K562 (cell line): Measurements from ENCODE around the gene EFNA2. TPM values are rescaled to one million over a fixed set of nuclear protein-coding genes. Genes with fewer than 3 reads are reported as not detected.

Experiments used
- CBX5 ChIP-seq: IDR thresholded peaks from 2 replicates; pipeline ENCODE4 v1.6.1; 2014; ENCODE audit warnings: low read depth, borderline replicate concordance
- CHD2 ChIP-seq: IDR thresholded peaks from 2 replicates; pipeline ENCODE4 v1.6.1; 2011; ENCODE audit warnings: low read depth, low read length
- CREM ChIP-seq: IDR thresholded peaks from 2 replicates; pipeline ENCODE4 v1.6.1; 2014; ENCODE audit warnings: antibody characterized with exemption, low read depth
- FOXM1 ChIP-seq, 2 experiments: fragments of 450-650 bp in 1 of 2; sonication (generic) in 1 of 2; formaldehyde crosslinking in 1 of 2; IDR thresholded peaks; 2 replicates each; pipeline versions ENCODE4 v1.6.1 to v1.9.0; 2017 to 2022; ENCODE audit warnings: low read depth in 2 of 2, mild to moderate bottlenecking in 2 of 2, missing genetic modification reagents in 1 of 2, moderate library complexity in 1 of 2
- HMGN3 ChIP-seq: IDR thresholded peaks from 2 replicates; pipeline ENCODE4 v1.6.1; 2011; ENCODE audit warnings: borderline replicate concordance, low read depth, mild to moderate bottlenecking, mixed read lengths, low read length; ENCODE audit not compliant: insufficient read length; ENCODE audit errors: extremely low read depth
- NBN ChIP-seq: fragments of 450-650 bp; IDR thresholded peaks from 2 replicates; pipeline ENCODE4 v1.6.1; 2016; ENCODE audit warnings: low read depth, mild to moderate bottlenecking
- POLR3A ChIP-seq: IDR thresholded peaks from 2 replicates; pipeline ENCODE4 v1.6.1; 2011; ENCODE audit warnings: borderline replicate concordance, mild to moderate bottlenecking, moderate library complexity; ENCODE audit not compliant: insufficient read length, insufficient read depth; ENCODE audit errors: extremely low read depth
- SP1 ChIP-seq: sonication (generic); formaldehyde crosslinking; IDR thresholded peaks from 2 replicates; pipeline ENCODE4 v1.8.1; 2022; ENCODE audit warnings: mild to moderate bottlenecking, missing genetic modification reagents
- ZNF212 ChIP-seq: fragments of 450-650 bp; formaldehyde crosslinking; IDR thresholded peaks from 2 replicates; pipeline ENCODE4 v1.4.0; 2020; ENCODE audit warnings: mild to moderate bottlenecking
- polyA plus RNA-seq, 8 experiments: library from polyadenylated mRNA; depleted of rRNA in 4 of 8; stranded (reverse) in 5 of 8; unstranded in 3 of 8; fragments of >200 nt; fragmentation: Nextera tagmentation in 2 of 8; fragmentation: Illumina TruSeq in 1 of 8; extraction: Ambion mirVana in 2 of 8; extraction: Trizol in 1 of 8; gene quantifications; 2 replicates each; pipeline versions ENCODE4 v1.2.1 to v1.2.3, GENCODE V29; 2011 to 2014; ENCODE audit warnings: inconsistent platforms in 1 of 8, missing spikeins in 1 of 8
- total RNA-seq, 7 experiments: library from RNA; depleted of rRNA in 6 of 7; stranded (reverse); fragments of >200 nt in 6 of 7; fragmentation: Illumina TruSeq in 2 of 7; extraction: Trizol in 2 of 7; gene quantifications; 2 replicates each; pipeline versions ENCODE4 v1.2.1 to v1.2.3, GENCODE V29; 2011 to 2021; ENCODE audit warnings: low replicate concordance in 1 of 7
- TF ChIP-seq, protein P1 (sequence below): fragments of 450-650 bp; IDR thresholded peaks from 2 replicates; pipeline ENCODE4 v1.6.1; 2018; ENCODE audit not compliant: partially characterized antibody
- TF ChIP-seq, protein P2 (sequence below): fragments of 250-450 bp; sonication (Bioruptor Pico); IDR thresholded peaks from 2 replicates; pipeline ENCODE4 v1.4.0; 2020
- TF ChIP-seq, protein P3 (sequence below): fragments of 450-650 bp; formaldehyde crosslinking; conservative IDR thresholded peaks from 2 replicates; pipeline ENCODE4 v1.4.0; 2022; ENCODE audit warnings: mild to moderate bottlenecking, missing genetic modification characterization
- TF ChIP-seq, protein P4 (sequence below): IDR thresholded peaks from 2 replicates; pipeline ENCODE4 v1.6.1; 2012; ENCODE audit warnings: low read depth, low read length, improper control_type of control experiment, borderline replicate concordance

The EFNA2 gene
- total and polyA plus RNA-seq, 9 of the 15 experiments (the other 6 are each of a cell fraction or from before 2014, with no cell fraction given): 0.11 to 0.44 (median 0.15) TPM; not detected in 6

DNA sequence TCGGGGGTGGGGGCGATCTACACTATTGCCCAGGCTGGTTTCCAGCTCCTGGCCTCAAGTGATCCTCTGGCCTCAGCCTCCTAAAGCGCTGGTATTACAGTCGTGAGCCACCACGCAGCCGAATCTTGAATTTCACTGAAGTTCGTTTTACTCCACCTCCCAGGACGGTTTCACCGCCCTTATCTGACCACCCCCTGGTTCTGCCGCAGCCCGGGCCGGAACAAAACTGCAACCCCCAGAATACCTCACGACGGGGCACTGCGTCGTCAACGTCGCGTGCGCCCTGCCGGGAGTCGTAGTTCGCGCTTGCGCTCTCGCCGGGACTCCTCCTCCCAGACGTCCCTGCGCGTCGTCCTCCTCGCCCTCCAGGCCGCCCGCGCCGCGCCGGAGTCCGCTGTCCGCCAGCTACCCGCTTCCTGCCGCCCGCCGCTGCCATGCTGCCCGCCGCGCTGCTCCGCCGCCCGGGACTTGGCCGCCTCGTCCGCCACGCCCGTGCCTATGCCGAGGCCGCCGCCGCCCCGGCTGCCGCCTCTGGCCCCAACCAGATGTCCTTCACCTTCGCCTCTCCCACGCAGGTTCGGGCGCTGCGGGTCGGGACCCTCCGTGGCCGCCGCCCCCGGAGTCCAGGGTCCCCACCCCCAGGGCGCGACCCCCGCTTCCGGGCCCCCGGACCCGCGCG, 44.1 kb upstream of the EFNA2 start, which contains the start of gene ATP5F1D (continued):
- TF ChIP-seq, protein P1, sequence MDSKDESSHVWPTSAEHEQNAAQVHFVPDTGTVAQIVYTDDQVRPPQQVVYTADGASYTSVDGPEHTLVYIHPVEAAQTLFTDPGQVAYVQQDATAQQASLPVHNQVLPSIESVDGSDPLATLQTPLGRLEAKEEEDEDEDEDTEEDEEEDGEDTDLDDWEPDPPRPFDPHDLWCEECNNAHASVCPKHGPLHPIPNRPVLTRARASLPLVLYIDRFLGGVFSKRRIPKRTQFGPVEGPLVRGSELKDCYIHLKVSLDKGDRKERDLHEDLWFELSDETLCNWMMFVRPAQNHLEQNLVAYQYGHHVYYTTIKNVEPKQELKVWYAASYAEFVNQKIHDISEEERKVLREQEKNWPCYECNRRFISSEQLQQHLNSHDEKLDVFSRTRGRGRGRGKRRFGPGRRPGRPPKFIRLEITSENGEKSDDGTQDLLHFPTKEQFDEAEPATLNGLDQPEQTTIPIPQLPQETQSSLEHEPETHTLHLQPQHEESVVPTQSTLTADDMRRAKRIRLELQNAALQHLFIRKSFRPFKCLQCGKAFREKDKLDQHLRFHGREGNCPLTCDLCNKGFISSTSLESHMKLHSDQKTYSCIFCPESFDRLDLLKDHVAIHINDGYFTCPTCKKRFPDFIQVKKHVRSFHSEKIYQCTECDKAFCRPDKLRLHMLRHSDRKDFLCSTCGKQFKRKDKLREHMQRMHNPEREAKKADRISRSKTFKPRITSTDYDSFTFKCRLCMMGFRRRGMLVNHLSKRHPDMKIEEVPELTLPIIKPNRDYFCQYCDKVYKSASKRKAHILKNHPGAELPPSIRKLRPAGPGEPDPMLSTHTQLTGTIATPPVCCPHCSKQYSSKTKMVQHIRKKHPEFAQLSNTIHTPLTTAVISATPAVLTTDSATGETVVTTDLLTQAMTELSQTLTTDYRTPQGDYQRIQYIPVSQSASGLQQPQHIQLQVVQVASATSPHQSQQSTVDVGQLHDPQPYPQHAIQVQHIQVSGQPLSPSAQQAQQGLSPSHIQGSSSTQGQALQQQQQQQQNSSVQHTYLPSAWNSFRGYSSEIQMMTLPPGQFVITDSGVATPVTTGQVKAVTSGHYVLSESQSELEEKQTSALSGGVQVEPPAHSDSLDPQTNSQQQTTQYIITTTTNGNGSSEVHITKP: peak; percentile 70
- TF ChIP-seq CHD2 (peak; percentile 70), CBX5 (no peak), SP1 (CRISPR knock-in tag) (peak; percentile 18; the same call in 1 of the 2 replicates), HMGN3 (peak; percentile 51), POLR3A (no peak), CREM (peak; percentile 99), ZNF212 (CRISPR knock-in tag) (no peak), FOXM1 (IDR thresholded peaks at IDR 0.05; ENCODE audit: low read depth) (no peak), FOXM1 (CRISPR knock-in tag; IDR thresholded peaks at IDR 0.05; ENCODE audit: low read depth) (no peak), NBN (no peak)
- TF ChIP-seq, protein P2, sequence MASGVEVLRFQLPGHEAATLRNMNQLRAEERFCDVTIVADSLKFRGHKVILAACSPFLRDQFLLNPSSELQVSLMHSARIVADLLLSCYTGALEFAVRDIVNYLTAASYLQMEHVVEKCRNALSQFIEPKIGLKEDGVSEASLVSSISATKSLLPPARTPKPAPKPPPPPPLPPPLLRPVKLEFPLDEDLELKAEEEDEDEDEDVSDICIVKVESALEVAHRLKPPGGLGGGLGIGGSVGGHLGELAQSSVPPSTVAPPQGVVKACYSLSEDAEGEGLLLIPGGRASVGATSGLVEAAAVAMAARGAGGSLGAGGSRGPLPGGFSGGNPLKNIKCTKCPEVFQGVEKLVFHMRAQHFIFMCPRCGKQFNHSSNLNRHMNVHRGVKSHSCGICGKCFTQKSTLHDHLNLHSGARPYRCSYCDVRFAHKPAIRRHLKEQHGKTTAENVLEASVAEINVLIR (CRISPR knock-in tag): peak; percentile 85
- TF ChIP-seq, protein P3, sequence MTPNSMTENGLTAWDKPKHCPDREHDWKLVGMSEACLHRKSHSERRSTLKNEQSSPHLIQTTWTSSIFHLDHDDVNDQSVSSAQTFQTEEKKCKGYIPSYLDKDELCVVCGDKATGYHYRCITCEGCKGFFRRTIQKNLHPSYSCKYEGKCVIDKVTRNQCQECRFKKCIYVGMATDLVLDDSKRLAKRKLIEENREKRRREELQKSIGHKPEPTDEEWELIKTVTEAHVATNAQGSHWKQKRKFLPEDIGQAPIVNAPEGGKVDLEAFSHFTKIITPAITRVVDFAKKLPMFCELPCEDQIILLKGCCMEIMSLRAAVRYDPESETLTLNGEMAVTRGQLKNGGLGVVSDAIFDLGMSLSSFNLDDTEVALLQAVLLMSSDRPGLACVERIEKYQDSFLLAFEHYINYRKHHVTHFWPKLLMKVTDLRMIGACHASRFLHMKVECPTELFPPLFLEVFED (CRISPR knock-in tag): no peak
- TF ChIP-seq, protein P4, sequence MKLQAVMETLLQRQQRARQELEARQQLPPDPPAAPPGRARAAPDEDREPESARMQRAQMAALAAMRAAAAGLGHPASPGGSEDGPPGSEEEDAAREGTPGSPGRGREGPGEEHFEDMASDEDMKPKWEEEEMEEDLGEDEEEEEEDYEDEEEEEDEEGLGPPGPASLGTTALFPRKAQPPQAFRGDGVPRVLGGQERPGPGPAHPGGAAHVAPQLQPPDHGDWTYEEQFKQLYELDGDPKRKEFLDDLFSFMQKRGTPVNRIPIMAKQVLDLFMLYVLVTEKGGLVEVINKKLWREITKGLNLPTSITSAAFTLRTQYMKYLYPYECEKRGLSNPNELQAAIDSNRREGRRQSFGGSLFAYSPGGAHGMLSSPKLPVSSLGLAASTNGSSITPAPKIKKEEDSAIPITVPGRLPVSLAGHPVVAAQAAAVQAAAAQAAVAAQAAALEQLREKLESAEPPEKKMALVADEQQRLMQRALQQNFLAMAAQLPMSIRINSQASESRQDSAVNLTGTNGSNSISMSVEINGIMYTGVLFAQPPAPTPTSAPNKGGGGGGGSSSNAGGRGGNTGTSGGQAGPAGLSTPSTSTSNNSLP: 0 out of 2 replicates have a peak, but pooled peaks have one; percentile 21
